Hepatocyte (in vitro differentiated cells): ENCODE data around the gene PLA2G4A. TPM values are rescaled to one million over a fixed set of nuclear protein-coding genes. Genes with fewer than 3 reads are reported as not detected.

Experiments
- DNase-seq: peaks from one replicate; pipeline ENCODE4 v3.0.0-alpha.2; 2016; ENCODE audit warnings: low spot score
- H2AFZ ChIP-seq: fragments of 200-600 bp; sonication (generic); 2 replicates; pipeline ENCODE4 v1.6.0; 2016; ENCODE audit warnings: antibody characterized with exemption, mild to moderate bottlenecking
- H3K27ac ChIP-seq: fragments of 200-600 bp; sonication (generic); 2 replicates; pipeline ENCODE4 v1.5.1; 2016; ENCODE audit warnings: mild to moderate bottlenecking
- H3K27me3 ChIP-seq: fragments of 200-600 bp; sonication (generic); 2 replicates; pipeline ENCODE4 v1.6.1; 2016
- H3K36me3 ChIP-seq: fragments of 200-600 bp; sonication (generic); replicated peaks from 2 replicates; pipeline ENCODE4 v1.5.1; 2016; ENCODE audit warnings: low read depth; ENCODE audit not compliant: insufficient read depth
- H3K4me1 ChIP-seq: fragments of 200-600 bp; sonication (generic); 2 replicates; pipeline ENCODE4 v1.5.1; 2016; ENCODE audit warnings: mild to moderate bottlenecking, moderate library complexity; ENCODE audit not compliant: insufficient read depth
- H3K4me2 ChIP-seq: fragments of 200-600 bp; sonication (generic); 2 replicates; pipeline ENCODE4 v1.6.0; 2016
- H3K4me3 ChIP-seq: fragments of 200-600 bp; sonication (generic); 2 replicates; pipeline ENCODE4 v1.5.1; 2016; ENCODE audit warnings: mild to moderate bottlenecking
- H3K79me2 ChIP-seq: fragments of 200-600 bp; sonication (generic); 2 replicates; pipeline ENCODE4 v1.6.0; 2017; ENCODE audit warnings: mild to moderate bottlenecking
- H3K9me2 ChIP-seq: fragments of 200-600 bp; sonication (generic); replicated peaks from 2 replicates; pipeline ENCODE4 v1.6.0; 2017; ENCODE audit warnings: mild to moderate bottlenecking; ENCODE audit not compliant: insufficient read depth
- H3K9me3 ChIP-seq: fragments of 200-600 bp; sonication (generic); 2 replicates; pipeline ENCODE4 v1.5.1; 2016; ENCODE audit warnings: low read depth, mild to moderate bottlenecking
- H4K20me1 ChIP-seq: fragments of 200-600 bp; sonication (generic); 2 replicates; pipeline ENCODE4 v1.6.0; 2016; ENCODE audit warnings: mild to moderate bottlenecking; ENCODE audit not compliant: insufficient read depth, poor library complexity, severe bottlenecking
- EZH2 ChIP-seq: fragments of 200-600 bp; sonication (generic); IDR thresholded peaks from 2 replicates; pipeline ENCODE4 v1.6.1; 2016; ENCODE audit warnings: antibody characterized with exemption, mild to moderate bottlenecking, borderline replicate concordance
- EZH2phosphoT487 ChIP-seq: fragments of 200-600 bp; sonication (generic); IDR thresholded peaks from one replicate; pipeline ENCODE4 v1.6.1; 2018; ENCODE audit warnings: antibody characterized with exemption, mild to moderate bottlenecking, low read depth, moderate library complexity; ENCODE audit not compliant: unreplicated experiment, severe bottlenecking
- WGBS: methylation state at CpG from one replicate; pipeline ENCODE4 v1.1.6; 2016; ENCODE audit warnings: low lambda C conversion rate; ENCODE audit errors: missing lambda C conversion rate; 5-methylcytosine and 5-hydroxymethylcytosine counted together
- polyA plus RNA-seq: library from polyadenylated mRNA; unstranded; fragments of >200 nt; fragmentation: Nextera tagmentation; extraction: Ambion mirVana; gene quantifications from 2 replicates; pipeline ENCODE4 v1.2.1, GENCODE V29; 2016
- total RNA-seq: library from RNA; depleted of rRNA; stranded (reverse); fragments of >200 nt; gene quantifications from 2 replicates; pipeline ENCODE4 v1.2.3, GENCODE V29; 2014
- TF ChIP-seq, protein P1 (sequence below): fragments of 200-600 bp; sonication (generic); IDR thresholded peaks from 2 replicates; pipeline ENCODE4 v1.5.1; 2016; ENCODE audit warnings: antibody characterized with exemption, mild to moderate bottlenecking; ENCODE audit not compliant: poor library complexity

Gene PLA2G4A
- total and polyA plus RNA-seq, 2 experiments from 2014 or later = 21.3 to 24.9 TPM

GRCh38 chr1:186887203-186887602 lies 58.5 kb downstream of the PLA2G4A start:
- no peaks in the 10 kb centered on the region for H3K9me3 ChIP-seq
- 61% methylated on average over 2 of the region's 2 CpGs for WGBS
- H2AFZ ChIP-seq = no peak overlapping the region
- H3K4me2 ChIP-seq = no peak overlapping the region
- H4K20me1 ChIP-seq = no peaks in the 10 kb centered on the region
- no peaks in the 10 kb centered on the region for H3K36me3 ChIP-seq
- H3K27ac ChIP-seq = no peak overlapping the region
- H3K4me3 ChIP-seq = no peak overlapping the region
- H3K4me1 ChIP-seq = no peaks in the 10 kb centered on the region
- no peaks in the 10 kb centered on the region for H3K27me3 ChIP-seq
- TF ChIP-seq EZH2 (no peak), EZH2phosphoT487 (no peak)
- TF ChIP-seq, protein P1, sequence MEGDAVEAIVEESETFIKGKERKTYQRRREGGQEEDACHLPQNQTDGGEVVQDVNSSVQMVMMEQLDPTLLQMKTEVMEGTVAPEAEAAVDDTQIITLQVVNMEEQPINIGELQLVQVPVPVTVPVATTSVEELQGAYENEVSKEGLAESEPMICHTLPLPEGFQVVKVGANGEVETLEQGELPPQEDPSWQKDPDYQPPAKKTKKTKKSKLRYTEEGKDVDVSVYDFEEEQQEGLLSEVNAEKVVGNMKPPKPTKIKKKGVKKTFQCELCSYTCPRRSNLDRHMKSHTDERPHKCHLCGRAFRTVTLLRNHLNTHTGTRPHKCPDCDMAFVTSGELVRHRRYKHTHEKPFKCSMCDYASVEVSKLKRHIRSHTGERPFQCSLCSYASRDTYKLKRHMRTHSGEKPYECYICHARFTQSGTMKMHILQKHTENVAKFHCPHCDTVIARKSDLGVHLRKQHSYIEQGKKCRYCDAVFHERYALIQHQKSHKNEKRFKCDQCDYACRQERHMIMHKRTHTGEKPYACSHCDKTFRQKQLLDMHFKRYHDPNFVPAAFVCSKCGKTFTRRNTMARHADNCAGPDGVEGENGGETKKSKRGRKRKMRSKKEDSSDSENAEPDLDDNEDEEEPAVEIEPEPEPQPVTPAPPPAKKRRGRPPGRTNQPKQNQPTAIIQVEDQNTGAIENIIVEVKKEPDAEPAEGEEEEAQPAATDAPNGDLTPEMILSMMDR = no peak
- no peaks in the 10 kb centered on the region for H3K9me2 ChIP-seq
- no peaks in the 10 kb centered on the region for H3K79me2 ChIP-seq
- no peak for DNase-seq

DNA sequence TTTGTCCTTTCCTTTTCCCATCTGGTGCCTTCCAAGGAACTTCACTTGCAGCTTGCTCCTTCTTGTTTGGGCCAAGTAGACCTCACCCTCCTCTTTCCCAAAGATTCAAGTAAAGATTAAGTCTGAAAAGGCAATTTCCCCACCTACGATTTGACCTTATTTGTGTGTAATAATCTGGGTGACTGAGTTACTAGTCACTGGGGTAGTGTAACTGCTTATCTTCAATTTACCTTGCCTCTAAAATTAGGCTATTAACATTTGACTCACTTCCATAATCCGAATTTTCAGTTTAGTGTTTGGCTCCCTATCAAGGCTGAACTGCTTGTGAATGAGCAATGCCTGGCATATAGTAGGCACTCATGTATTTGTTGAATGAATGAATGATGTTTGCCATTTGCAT lies 59.6 kb downstream of the PLA2G4A start:
- no peaks in the 10 kb centered on the region for H3K36me3 ChIP-seq
- no peak overlapping the region for H2AFZ ChIP-seq
- no peak overlapping the region for H3K4me2 ChIP-seq
- no peaks in the 10 kb centered on the region for H3K4me1 ChIP-seq
- H3K9me2 ChIP-seq = no peaks in the 10 kb centered on the region
- DNase-seq = no peak
- H3K79me2 ChIP-seq = no peaks in the 10 kb centered on the region
- TF ChIP-seq EZH2phosphoT487 = no peak
- TF ChIP-seq, protein P1 = no peak
- no peak for TF ChIP-seq EZH2
- no peaks in the 10 kb centered on the region for H3K9me3 ChIP-seq
- no peaks in the 10 kb centered on the region for H3K27me3 ChIP-seq
- H3K4me3 ChIP-seq = no peak overlapping the region
- H3K27ac ChIP-seq = no peak overlapping the region
- 88% methylated on average over 2 of the region's 2 CpGs for WGBS
- H4K20me1 ChIP-seq = no peaks in the 10 kb centered on the region

- no peak overlapping the region for H3K4me3 ChIP-seq
- H3K9me3 ChIP-seq = no peaks in the 10 kb centered on the region
- H3K27ac ChIP-seq = no peak overlapping the region
- no peak overlapping the region for H3K4me2 ChIP-seq
- no peaks in the 10 kb centered on the region for H3K79me2 ChIP-seq
- no peaks in the 10 kb centered on the region for H3K4me1 ChIP-seq
- H4K20me1 ChIP-seq = no peaks in the 10 kb centered on the region
- DNase-seq = no peak
- no peaks in the 10 kb centered on the region for H3K27me3 ChIP-seq
- no peak overlapping the region for H2AFZ ChIP-seq
- H3K36me3 ChIP-seq = no peaks in the 10 kb centered on the region
- no peaks in the 10 kb centered on the region for H3K9me2 ChIP-seq
- TF ChIP-seq, protein P1 = no peak
- TF ChIP-seq EZH2phosphoT487 (no peak), EZH2 (no peak)
Observed at GRCh38 chr1:186892936-186893335, 64.2 kb downstream of the PLA2G4A start.

GRCh38 chr1:186894415-186894814 lies 65.7 kb downstream of the PLA2G4A start:
- no peaks in the 10 kb centered on the region for H3K9me2 ChIP-seq
- no peaks in the 10 kb centered on the region for H3K9me3 ChIP-seq
- no peak overlapping the region for H3K27ac ChIP-seq
- DNase-seq = no peak
- no peak overlapping the region for H2AFZ ChIP-seq
- TF ChIP-seq, protein P1 = no peak
- TF ChIP-seq EZH2phosphoT487 = no peak
- no peak for TF ChIP-seq EZH2
- H3K36me3 ChIP-seq = no peaks in the 10 kb centered on the region
- no peaks in the 10 kb centered on the region for H3K79me2 ChIP-seq
- no peaks in the 10 kb centered on the region for H4K20me1 ChIP-seq
- H3K27me3 ChIP-seq = no peaks in the 10 kb centered on the region
- H3K4me2 ChIP-seq = no peak overlapping the region
- no peak overlapping the region for H3K4me3 ChIP-seq
- H3K4me1 ChIP-seq = no peaks in the 10 kb centered on the region
